Hepatocyte (in vitro differentiated cells): ENCODE results near the gene DDX56. TPM values are rescaled to one million over a fixed set of nuclear protein-coding genes. Genes with fewer than 3 reads are reported as not detected.

ENCODE experiments used
- DNase-seq: peaks from one replicate; pipeline ENCODE4 v3.0.0-alpha.2; 2016; ENCODE audit warnings: low spot score
- H2AFZ ChIP-seq: fragments of 200-600 bp; sonication (generic); 2 replicates; pipeline ENCODE4 v1.6.0; 2016; ENCODE audit warnings: antibody characterized with exemption, mild to moderate bottlenecking
- H3K27ac ChIP-seq: fragments of 200-600 bp; sonication (generic); 2 replicates; pipeline ENCODE4 v1.5.1; 2016; ENCODE audit warnings: mild to moderate bottlenecking
- H3K27me3 ChIP-seq: fragments of 200-600 bp; sonication (generic); 2 replicates; pipeline ENCODE4 v1.6.1; 2016
- H3K36me3 ChIP-seq: fragments of 200-600 bp; sonication (generic); replicated peaks from 2 replicates; pipeline ENCODE4 v1.5.1; 2016; ENCODE audit warnings: low read depth; ENCODE audit not compliant: insufficient read depth
- H3K4me1 ChIP-seq: fragments of 200-600 bp; sonication (generic); 2 replicates; pipeline ENCODE4 v1.5.1; 2016; ENCODE audit warnings: mild to moderate bottlenecking, moderate library complexity; ENCODE audit not compliant: insufficient read depth
- H3K4me2 ChIP-seq: fragments of 200-600 bp; sonication (generic); 2 replicates; pipeline ENCODE4 v1.6.0; 2016
- H3K4me3 ChIP-seq: fragments of 200-600 bp; sonication (generic); 2 replicates; pipeline ENCODE4 v1.5.1; 2016; ENCODE audit warnings: mild to moderate bottlenecking
- H3K79me2 ChIP-seq: fragments of 200-600 bp; sonication (generic); 2 replicates; pipeline ENCODE4 v1.6.0; 2017; ENCODE audit warnings: mild to moderate bottlenecking
- H3K9me2 ChIP-seq: fragments of 200-600 bp; sonication (generic); replicated peaks from 2 replicates; pipeline ENCODE4 v1.6.0; 2017; ENCODE audit warnings: mild to moderate bottlenecking; ENCODE audit not compliant: insufficient read depth
- H3K9me3 ChIP-seq: fragments of 200-600 bp; sonication (generic); 2 replicates; pipeline ENCODE4 v1.5.1; 2016; ENCODE audit warnings: low read depth, mild to moderate bottlenecking
- H4K20me1 ChIP-seq: fragments of 200-600 bp; sonication (generic); 2 replicates; pipeline ENCODE4 v1.6.0; 2016; ENCODE audit warnings: mild to moderate bottlenecking; ENCODE audit not compliant: insufficient read depth, poor library complexity, severe bottlenecking
- EZH2 ChIP-seq: fragments of 200-600 bp; sonication (generic); IDR thresholded peaks from 2 replicates; pipeline ENCODE4 v1.6.1; 2016; ENCODE audit warnings: antibody characterized with exemption, mild to moderate bottlenecking, borderline replicate concordance
- EZH2phosphoT487 ChIP-seq: fragments of 200-600 bp; sonication (generic); IDR thresholded peaks from one replicate; pipeline ENCODE4 v1.6.1; 2018; ENCODE audit warnings: antibody characterized with exemption, mild to moderate bottlenecking, low read depth, moderate library complexity; ENCODE audit not compliant: unreplicated experiment, severe bottlenecking
- WGBS: methylation state at CpG from one replicate; pipeline ENCODE4 v1.1.6; 2016; ENCODE audit warnings: low lambda C conversion rate; ENCODE audit errors: missing lambda C conversion rate; 5-methylcytosine and 5-hydroxymethylcytosine counted together
- polyA plus RNA-seq: library from polyadenylated mRNA; unstranded; fragments of >200 nt; fragmentation: Nextera tagmentation; extraction: Ambion mirVana; gene quantifications from 2 replicates; pipeline ENCODE4 v1.2.1, GENCODE V29; 2016
- total RNA-seq: library from RNA; depleted of rRNA; stranded (reverse); fragments of >200 nt; gene quantifications from 2 replicates; pipeline ENCODE4 v1.2.3, GENCODE V29; 2014
- TF ChIP-seq, protein P1 (sequence below): fragments of 200-600 bp; sonication (generic); IDR thresholded peaks from 2 replicates; pipeline ENCODE4 v1.5.1; 2016; ENCODE audit warnings: antibody characterized with exemption, mild to moderate bottlenecking; ENCODE audit not compliant: poor library complexity

Gene DDX56
- total and polyA plus RNA-seq, 2 experiments from 2014 or later: 57.1 to 85.0 TPM

DNA sequence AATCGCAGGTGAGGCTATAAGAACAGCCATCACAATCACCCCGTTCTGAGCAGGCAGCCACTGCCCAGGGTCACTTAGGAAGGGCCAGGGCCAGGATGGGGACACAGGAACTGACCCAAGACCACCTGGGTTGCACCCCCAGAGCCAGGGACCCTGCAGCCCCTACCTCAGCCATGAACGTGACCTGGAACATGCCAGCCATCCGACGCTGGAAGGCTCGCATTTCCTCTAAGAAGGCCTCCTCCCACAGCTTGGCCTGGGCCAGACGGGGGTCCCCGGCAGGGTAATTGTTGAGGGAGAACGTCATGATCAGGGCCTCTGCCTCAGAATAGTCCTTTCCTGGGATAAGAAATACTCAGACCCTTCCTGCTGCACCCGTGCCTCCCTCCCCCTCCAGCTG, 37.6 kb downstream of the DDX56 start:
- Histone ChIP-seq H3K27me3 (no peaks in the 10 kb centered on the region), H3K36me3 (no peaks in the 10 kb centered on the region), H3K27ac (no peak overlapping the region), H3K4me3 (no peak overlapping the region), H4K20me1 (no peaks in the 10 kb centered on the region), H3K4me2 (peak overlapping the region; percentile 71), H3K79me2 (peaks cover 39% of the 10 kb centered on the region), H2AFZ (no peak overlapping the region), H3K9me2 (no peaks in the 10 kb centered on the region), H3K9me3 (no peaks in the 10 kb centered on the region), H3K4me1 (peaks cover 23% of the 10 kb centered on the region)
- DNase-seq: no peak
- 85% methylated on average over 9 of the region's 10 CpGs for WGBS
- TF ChIP-seq, protein P1, sequence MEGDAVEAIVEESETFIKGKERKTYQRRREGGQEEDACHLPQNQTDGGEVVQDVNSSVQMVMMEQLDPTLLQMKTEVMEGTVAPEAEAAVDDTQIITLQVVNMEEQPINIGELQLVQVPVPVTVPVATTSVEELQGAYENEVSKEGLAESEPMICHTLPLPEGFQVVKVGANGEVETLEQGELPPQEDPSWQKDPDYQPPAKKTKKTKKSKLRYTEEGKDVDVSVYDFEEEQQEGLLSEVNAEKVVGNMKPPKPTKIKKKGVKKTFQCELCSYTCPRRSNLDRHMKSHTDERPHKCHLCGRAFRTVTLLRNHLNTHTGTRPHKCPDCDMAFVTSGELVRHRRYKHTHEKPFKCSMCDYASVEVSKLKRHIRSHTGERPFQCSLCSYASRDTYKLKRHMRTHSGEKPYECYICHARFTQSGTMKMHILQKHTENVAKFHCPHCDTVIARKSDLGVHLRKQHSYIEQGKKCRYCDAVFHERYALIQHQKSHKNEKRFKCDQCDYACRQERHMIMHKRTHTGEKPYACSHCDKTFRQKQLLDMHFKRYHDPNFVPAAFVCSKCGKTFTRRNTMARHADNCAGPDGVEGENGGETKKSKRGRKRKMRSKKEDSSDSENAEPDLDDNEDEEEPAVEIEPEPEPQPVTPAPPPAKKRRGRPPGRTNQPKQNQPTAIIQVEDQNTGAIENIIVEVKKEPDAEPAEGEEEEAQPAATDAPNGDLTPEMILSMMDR: no peak
- TF ChIP-seq EZH2 (no peak), EZH2phosphoT487 (no peak)

DNA sequence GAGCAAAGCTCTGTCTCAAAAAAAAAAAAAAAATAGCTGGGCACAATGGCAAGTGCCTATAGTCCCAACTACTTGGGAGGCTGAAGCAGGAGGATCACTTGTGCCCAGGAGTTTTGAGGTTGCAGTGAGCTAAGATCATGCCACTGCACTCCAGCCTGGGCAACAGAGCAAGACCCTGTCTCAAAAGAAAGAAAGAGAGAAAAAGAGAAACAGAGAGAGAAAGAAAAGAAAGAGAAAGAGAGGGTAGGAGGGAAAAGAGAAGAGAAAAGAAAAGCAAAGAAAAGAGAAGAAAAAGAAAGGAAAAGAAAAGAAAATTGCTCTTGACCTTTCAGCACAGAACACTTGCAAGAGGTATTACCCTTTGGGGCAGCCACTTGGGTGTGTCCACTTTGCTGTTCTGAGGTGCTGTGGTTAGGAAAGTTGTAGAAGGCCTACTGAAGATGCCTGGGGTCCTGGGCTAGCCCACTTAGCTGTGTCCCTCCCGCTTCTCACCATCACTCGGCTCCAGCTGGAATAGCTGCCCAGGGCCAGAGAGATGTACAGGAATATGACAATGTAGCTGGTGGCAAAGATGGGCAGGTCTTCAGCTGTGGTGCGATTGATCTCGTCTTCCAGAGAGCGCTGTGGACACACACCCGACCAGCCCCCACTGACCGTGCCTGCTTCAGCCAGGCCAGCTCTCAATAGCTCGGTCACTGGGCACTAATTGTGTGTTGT, 38.2 kb downstream of the DDX56 start:
- no peak overlapping the region for H3K4me3 ChIP-seq
- DNase-seq: no peak
- no peaks in the 10 kb centered on the region for H4K20me1 ChIP-seq
- no peaks in the 10 kb centered on the region for H3K9me2 ChIP-seq
- H3K27ac ChIP-seq: no peak overlapping the region
- no peak overlapping the region for H3K4me2 ChIP-seq
- no peaks in the 10 kb centered on the region for H3K9me3 ChIP-seq
- 93% methylated on average over 8 of the region's 8 CpGs for WGBS
- H3K79me2 ChIP-seq: peaks cover 38% of the 10 kb centered on the region
- no peaks in the 10 kb centered on the region for H3K36me3 ChIP-seq
- H2AFZ ChIP-seq: no peak overlapping the region
- TF ChIP-seq EZH2 (no peak), EZH2phosphoT487 (no peak)
- TF ChIP-seq, protein P1: no peak
- H3K27me3 ChIP-seq: no peaks in the 10 kb centered on the region
- peaks cover 18% of the 10 kb centered on the region for H3K4me1 ChIP-seq

DNA sequence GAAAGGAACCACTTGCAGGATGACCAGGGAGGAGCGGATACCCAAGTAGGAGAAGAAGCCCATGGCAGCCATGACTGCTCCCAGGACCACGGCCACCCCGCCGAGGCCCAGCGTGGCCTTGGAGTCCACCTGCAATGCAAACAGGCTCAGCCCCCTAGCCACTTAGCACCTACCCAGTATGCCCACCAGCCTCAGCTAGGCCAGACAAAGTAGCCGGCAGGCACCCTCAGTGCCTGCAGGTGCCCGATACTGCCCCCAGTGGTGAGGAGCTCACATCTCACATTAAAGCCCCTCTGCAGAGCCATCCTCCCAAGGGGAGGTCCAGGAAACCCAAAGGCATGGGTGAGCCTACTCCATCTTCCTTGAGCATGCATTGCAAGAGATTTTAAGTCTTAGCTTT, 39.2 kb downstream of the DDX56 start:
- Histone ChIP-seq H3K4me1 (peaks cover 17% of the 10 kb centered on the region), H3K27ac (peak overlapping the region; percentile 72), H3K9me2 (no peaks in the 10 kb centered on the region), H4K20me1 (no peaks in the 10 kb centered on the region), H3K9me3 (no peaks in the 10 kb centered on the region), H3K27me3 (no peaks in the 10 kb centered on the region), H3K4me3 (no peak overlapping the region), H3K79me2 (peaks cover 28% of the 10 kb centered on the region), H2AFZ (no peak overlapping the region), H3K36me3 (no peaks in the 10 kb centered on the region), H3K4me2 (peak overlapping the region; percentile 7)
- DNase-seq: peak; percentile 56
- WGBS: 68% methylated on average over 7 of the region's 7 CpGs
- TF ChIP-seq EZH2 (no peak), EZH2phosphoT487 (no peak)
- TF ChIP-seq, protein P1: peak; percentile 36
